Measurements from ENCODE around the gene PLXNA2.

Gene PLXNA2

DNA sequence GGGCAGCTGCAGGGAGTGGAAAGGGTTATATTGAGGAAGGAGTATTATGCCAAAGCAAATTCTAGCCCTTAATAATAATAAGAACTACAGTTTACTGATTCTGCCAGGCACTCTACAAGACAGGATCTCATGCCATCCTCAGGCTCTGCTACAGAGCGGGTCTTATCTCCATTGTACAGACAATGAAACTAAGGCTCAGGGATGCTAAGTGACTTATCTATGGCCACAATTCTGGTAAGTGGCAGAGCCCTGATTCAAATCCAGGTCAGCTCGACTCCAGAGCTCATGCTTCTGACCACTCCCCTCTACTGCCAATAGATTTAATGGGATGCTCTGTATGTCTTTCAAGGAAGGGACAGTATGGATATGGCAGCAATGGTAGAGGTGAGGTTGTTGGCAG, 187.1 kb downstream of the PLXNA2 start:
- in situ Hi-C loops (cut with MboI; ENCODE audit: low sequenced_read_pairs) = no loop called here

DNA sequence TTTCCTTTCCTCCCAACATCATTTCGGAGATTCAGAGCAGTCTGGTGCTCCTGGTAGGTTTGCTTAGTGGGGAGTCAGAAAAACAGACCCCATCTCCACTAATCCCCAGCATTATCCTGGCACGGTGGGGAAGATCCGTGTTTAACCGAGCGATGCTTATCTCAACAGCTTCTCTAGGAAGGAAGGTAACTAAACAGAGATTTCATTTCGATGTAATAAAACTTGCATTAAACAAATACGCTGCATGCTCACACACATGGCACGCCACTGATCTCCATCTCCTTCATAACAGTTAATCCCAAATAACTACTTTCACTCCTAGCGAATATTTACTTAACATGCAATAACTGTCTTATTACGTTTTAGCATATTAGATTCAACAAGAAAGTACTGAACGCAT, 188.6 kb downstream of the PLXNA2 start:
- in situ Hi-C loops (cut with MboI; ENCODE audit: low sequenced_read_pairs) = no loop called here

DNA sequence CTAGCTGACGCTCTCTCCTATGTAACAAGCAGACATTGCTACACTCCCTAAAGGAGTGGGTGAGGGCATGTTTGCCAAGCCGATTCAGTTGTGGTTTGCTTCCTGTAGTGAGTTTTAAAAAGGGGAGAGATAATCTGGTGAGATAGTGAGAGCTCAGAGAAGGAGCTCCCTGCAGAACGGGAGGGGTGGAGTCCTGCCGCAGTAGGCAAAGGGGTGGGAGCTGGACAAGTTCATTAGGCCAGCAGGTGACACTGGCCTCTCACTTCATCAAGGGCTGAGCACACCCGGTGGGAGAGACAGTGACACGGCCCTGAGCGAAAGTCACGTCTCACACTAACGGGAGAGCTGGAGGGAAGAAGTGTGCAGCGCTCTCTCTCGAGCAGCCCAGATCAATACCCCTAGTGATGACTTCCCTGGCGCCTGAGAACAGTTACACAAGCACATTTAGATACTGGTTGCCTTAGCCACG, 189.2 kb downstream of the PLXNA2 start:
- in situ Hi-C loops (cut with MboI; ENCODE audit: low sequenced_read_pairs) = no loop called here

DNA sequence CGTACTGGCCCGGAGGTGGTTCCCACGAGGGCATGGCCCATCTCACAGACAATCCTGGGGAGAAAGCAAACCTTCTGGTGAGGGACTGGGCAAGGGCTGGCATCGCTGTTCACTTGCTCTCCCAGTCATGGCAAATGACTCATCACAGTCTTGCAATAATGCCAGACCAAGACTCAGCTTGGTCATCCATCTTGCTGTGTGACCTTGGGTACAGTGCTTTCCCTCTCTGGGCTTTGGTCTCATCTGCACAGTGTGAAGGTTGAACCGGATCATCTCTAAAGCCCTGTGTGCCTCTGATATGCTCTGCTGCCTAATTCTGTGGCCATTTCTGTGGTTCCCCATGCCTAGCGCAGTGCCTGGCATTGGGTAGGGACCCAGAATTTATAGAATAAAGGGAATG, 189.7 kb downstream of the PLXNA2 start:
- in situ Hi-C loops (cut with MboI; ENCODE audit: low sequenced_read_pairs) = no loop called here

- in situ Hi-C loops (cut with MboI; ENCODE audit: low sequenced_read_pairs) = no loop called here
Observed at GRCh38 chr1:208053661-208054060, 190.5 kb downstream of the PLXNA2 start.

GRCh38 chr1:208052926-208053407, 191.2 kb downstream of the PLXNA2 start:
- in situ Hi-C loops (cut with MboI; ENCODE audit: low sequenced_read_pairs) = no loop called here

DNA sequence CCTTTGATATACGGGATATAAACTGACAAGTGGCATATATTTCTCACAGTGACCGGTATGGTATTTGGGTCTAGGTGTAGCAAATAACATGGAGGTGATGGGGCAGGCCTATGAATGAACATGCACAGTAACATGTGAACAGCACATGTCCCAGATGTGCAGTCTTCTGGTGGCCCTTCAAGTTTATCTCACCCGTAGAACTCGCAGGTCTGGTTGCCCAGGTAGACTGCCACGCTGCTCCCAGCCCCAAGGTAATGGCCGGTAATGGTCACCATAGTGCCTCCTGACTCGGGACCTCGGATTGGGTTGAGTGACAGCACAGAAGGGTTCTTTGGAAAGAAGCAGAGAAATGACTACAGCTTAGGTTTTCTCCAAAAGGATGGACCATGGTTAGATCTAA, 192.0 kb downstream of the PLXNA2 start:
- in situ Hi-C loops (cut with MboI; ENCODE audit: low sequenced_read_pairs) = no loop called here

GRCh38 chr1:208051651-208052050, 192.5 kb downstream of the PLXNA2 start:
- in situ Hi-C loops (cut with MboI; ENCODE audit: low sequenced_read_pairs) = no loop called here

GRCh38 chr1:208048904-208049303, 195.3 kb downstream of the PLXNA2 start:
- in situ Hi-C loops (cut with MboI; ENCODE audit: low sequenced_read_pairs) = no loop called here

GRCh38 chr1:208047975-208048374, 196.2 kb downstream of the PLXNA2 start:
- in situ Hi-C loops (cut with MboI; ENCODE audit: low sequenced_read_pairs) = no loop called here

- in situ Hi-C loops (cut with MboI; ENCODE audit: low sequenced_read_pairs) = no loop called here
Observed at GRCh38 chr1:208047476-208047934, 196.7 kb downstream of the PLXNA2 start.

- in situ Hi-C loops (cut with MboI; ENCODE audit: low sequenced_read_pairs) = no loop called here
Observed at GRCh38 chr1:208045463-208046260, 198.5 kb downstream of the PLXNA2 start.

DNA sequence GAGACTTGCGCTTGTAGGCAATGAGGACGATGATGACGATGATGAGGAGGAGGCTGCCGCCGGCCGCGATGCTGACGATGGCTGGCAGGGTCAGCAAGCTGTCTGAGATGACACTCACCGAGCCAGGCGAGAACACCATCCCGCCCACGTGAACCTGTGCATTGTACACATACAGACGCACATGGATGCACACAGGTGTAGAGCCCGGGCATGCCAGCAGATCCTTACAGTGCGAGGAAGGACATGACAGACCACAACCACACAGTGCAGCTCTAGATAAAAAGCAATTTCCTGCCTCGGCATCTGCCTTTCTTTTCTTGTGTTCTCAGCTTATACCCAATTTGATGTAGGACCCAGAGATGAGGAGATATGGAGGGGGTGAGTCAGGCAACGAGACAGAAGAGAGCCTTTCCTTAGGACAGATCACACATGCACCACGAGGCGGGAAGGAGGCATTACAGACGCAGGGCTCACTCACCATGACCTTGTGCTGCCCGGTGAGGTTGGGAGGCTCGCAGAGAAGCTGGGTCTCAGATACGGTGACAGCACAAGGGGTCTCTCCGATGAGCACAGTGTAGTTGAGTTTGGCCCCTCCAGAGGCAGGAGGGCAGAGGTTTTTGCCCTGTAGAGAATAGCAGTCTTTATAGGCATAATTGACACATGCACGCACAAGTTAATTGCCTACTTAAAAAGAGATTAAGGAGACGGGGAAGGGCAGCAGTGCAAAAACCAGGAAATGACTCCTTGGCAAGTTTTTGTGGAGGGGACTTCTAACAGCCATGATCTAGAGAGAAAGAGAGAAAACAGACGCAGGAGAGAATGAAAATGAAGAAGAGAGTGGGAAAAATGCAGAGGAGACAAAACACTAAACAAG, 199.4 kb downstream of the PLXNA2 start:
- in situ Hi-C loops (cut with MboI; ENCODE audit: low sequenced_read_pairs) = no loop called here

DNA sequence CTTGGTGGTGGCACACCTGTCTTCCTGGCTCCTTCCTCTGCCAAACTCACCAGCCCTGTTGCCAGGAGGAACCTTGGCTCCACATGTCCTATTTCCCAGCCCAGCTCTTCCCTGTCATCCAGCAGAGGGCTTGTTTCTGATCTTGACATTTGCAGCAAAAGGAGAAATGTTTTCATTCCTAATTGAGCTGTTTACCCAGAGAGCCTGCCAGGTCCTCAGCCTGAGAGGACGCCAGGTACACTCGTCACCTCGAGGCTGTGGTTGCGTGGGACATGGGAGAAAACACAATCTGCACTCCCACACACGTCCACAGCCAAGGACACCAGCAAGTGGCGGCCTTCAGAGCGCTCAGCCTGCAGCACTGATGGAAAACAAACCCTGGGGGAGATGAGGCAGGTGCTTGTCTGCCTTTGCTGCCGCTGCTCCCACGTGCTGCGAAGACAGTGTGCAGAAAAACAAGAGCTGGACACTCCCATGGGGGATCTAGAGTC, 200.4 kb downstream of the PLXNA2 start:
- in situ Hi-C loops (cut with MboI; ENCODE audit: low sequenced_read_pairs) = no loop called here

DNA sequence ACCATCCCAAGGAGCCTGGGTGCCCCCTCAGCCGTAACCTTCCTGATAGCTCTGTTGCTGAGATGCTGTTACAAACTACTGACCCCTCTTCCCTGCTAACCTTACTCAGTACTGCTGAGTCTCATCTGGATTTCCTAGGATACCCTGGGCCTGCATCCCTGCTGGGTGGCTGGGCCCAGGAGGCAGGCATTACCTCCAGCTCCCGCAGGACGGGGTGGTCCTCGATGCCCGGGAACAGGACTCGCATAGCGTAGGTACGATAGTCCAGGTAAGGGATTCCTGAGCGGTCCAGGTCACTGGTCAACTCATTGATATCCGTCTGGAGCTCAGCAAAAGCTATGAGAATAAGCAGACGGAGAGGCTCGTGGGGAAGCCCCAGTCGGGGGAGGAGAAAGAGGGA, 201.3 kb downstream of the PLXNA2 start:
- in situ Hi-C loops (cut with MboI; ENCODE audit: low sequenced_read_pairs) = no loop called here

- in situ Hi-C loops (cut with MboI; ENCODE audit: low sequenced_read_pairs) = no loop called here
Observed at GRCh38 chr1:208042041-208042615, 202.1 kb downstream of the PLXNA2 start.

- in situ Hi-C loops (cut with MboI; ENCODE audit: low sequenced_read_pairs) = no loop called here
Observed at GRCh38 chr1:208041505-208041904, 202.7 kb downstream of the PLXNA2 start.

GRCh38 chr1:208040821-208041297, 203.3 kb downstream of the PLXNA2 start:
- in situ Hi-C loops (cut with MboI; ENCODE audit: low sequenced_read_pairs) = no loop called here

- in situ Hi-C loops (cut with MboI; ENCODE audit: low sequenced_read_pairs) = no loop called here
Observed at GRCh38 chr1:208039536-208040332, 204.4 kb downstream of the PLXNA2 start.

GRCh38 chr1:208038303-208038702, 205.9 kb downstream of the PLXNA2 start:
- in situ Hi-C loops (cut with MboI; ENCODE audit: low sequenced_read_pairs) = no loop called here
